ENCODE measurements around the gene NXNL2.

DNA sequence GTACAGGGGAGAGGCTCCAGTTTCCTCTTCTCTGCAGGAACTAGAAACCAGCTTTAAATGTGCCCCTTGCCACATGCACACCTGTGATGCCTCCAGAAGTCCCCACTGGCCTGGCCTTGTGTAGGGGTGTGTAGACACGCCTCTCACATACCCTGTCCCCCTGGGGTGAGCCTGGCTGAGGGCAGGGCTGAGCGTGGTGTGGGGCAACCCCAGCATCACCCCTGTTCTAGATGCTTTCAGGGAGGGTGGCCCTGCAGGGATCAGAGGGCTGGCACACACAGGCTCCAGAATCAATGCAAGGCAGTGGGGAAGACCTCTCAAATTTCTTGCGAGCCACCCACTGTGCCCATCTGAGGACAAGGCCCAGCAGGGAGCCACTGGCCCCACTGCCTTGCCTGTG, 54.7 kb downstream of the NXNL2 start:
- TF ChIP-seq CTCF (IDR thresholded peaks at IDR 0.05) (no peak), POLR2AphosphoS5 (IDR thresholded peaks at IDR 0.05) (no peak)
